Sigmoid colon (tissue), 4 donors: ENCODE measurements around the gene FGF21.

Experiments used
- CTCF ChIP-seq, 4 experiments: fragments of 450-650 bp in 3 of 4; fragments of 200-600 bp in 1 of 4; IDR thresholded peaks; one replicate each; pipeline ENCODE4 v1.5.1; 2016 to 2019; ENCODE audit warnings: antibody characterized with exemption in 4 of 4, mild to moderate bottlenecking in 3 of 4, moderate library complexity in 2 of 4
- POLR2A ChIP-seq, 2 donors: fragments of 450-650 bp; IDR thresholded peaks; one replicate each; pipeline ENCODE4 v1.6.1; 2016; ENCODE audit warnings: antibody characterized with exemption in 2 of 2, mild to moderate bottlenecking in 2 of 2, moderate library complexity in 2 of 2
- POLR2AphosphoS5 ChIP-seq, 4 donors: sonication (generic); formaldehyde crosslinking; IDR thresholded peaks; one replicate each; pipeline ENCODE4 v1.6.1; 2017; ENCODE audit warnings: antibody characterized with exemption in 4 of 4

- TF ChIP-seq POLR2A (IDR thresholded peaks at IDR 0.05) (no peak), CTCF (IDR thresholded peaks at IDR 0.05) (no peak), POLR2AphosphoS5 (IDR thresholded peaks at IDR 0.05) (no peak)
These were observed 44.1 kb upstream of the FGF21 start for GRCh38 chr19:48711106-48711662.
